Testis (tissue), 3 donors: ENCODE data around the gene OXCT2. TPM values are rescaled to one million over a fixed set of nuclear protein-coding genes. Genes with fewer than 3 reads are reported as not detected.

Experiments used
- DNase-seq: peaks from one replicate; pipeline ENCODE4 v3.0.0-alpha.2; 2019
- H3K27ac ChIP-seq, 2 donors: fragments of 200-600 bp; sonication (generic); one replicate each; pipeline ENCODE4 v1.5.1; 2019
- H3K27me3 ChIP-seq: fragments of 200-600 bp; sonication (generic); one replicate; pipeline ENCODE4 v1.5.1; 2019
- H3K36me3 ChIP-seq: fragments of 200-600 bp; sonication (generic); one replicate; pipeline ENCODE4 v1.5.1; 2017; ENCODE audit warnings: low read depth; ENCODE audit errors: missing control alignments
- H3K4me1 ChIP-seq: fragments of 200-600 bp; sonication (generic); one replicate; pipeline ENCODE4 v1.5.1; 2019
- H3K4me3 ChIP-seq, 2 donors: fragments of 200-600 bp; sonication (generic); one replicate each; pipeline ENCODE4 v1.5.1; 2017 to 2019
- H3K9me3 ChIP-seq: fragments of 200-600 bp; sonication (generic); one replicate; pipeline ENCODE4 v1.5.1; 2017
- POLR2A ChIP-seq: fragments of 450-650 bp; IDR thresholded peaks from one replicate; pipeline ENCODE4 v1.6.1; 2017; ENCODE audit warnings: antibody characterized with exemption, mild to moderate bottlenecking, moderate library complexity
- WGBS, 2 donors: methylation state at CpG; one replicate each; pipeline ENCODE4 v1.1.5; 2018; 5-methylcytosine and 5-hydroxymethylcytosine counted together
- intact Hi-C: fragments of 100-400 bp; cut with DNase I; formaldehyde crosslinking; loops from one replicate; pipeline ENCODE4 v1.15.1; 2023; ENCODE audit warnings: low total_unique reads
- polyA plus RNA-seq: library from polyadenylated mRNA; stranded (reverse); fragments of 350-450 nt; fragmentation: Illumina TruSeq; extraction: RNeasy Lipid Tissue Mini Kit (QIAGEN cat#74804); gene quantifications from one replicate; pipeline ENCODE4 v1.2.3, GENCODE V29; 2014; ENCODE audit warnings: low read depth, low replicate concordance; ENCODE audit not compliant: insufficient read depth
- total RNA-seq, 2 donors: library from RNA; depleted of rRNA; stranded (reverse); fragments of >200 nt; gene quantifications; one replicate each; pipeline ENCODE4 v1.2.3, GENCODE V29; 2016
- TF ChIP-seq, protein P1 (sequence below), 3 experiments: fragments of 450-650 bp in 2 of 3; fragments of 200-600 bp in 1 of 3; sonication (generic) in 1 of 3; IDR thresholded peaks; one replicate each; pipeline ENCODE4 v1.5.1; 2016 to 2019; ENCODE audit warnings: antibody characterized with exemption in 3 of 3, mild to moderate bottlenecking in 2 of 3, moderate library complexity in 1 of 3

The OXCT2 gene
- total and polyA plus RNA-seq, 3 donors from 2014 or later: 28.6 to 90.0 (median 78.8) TPM

DNA sequence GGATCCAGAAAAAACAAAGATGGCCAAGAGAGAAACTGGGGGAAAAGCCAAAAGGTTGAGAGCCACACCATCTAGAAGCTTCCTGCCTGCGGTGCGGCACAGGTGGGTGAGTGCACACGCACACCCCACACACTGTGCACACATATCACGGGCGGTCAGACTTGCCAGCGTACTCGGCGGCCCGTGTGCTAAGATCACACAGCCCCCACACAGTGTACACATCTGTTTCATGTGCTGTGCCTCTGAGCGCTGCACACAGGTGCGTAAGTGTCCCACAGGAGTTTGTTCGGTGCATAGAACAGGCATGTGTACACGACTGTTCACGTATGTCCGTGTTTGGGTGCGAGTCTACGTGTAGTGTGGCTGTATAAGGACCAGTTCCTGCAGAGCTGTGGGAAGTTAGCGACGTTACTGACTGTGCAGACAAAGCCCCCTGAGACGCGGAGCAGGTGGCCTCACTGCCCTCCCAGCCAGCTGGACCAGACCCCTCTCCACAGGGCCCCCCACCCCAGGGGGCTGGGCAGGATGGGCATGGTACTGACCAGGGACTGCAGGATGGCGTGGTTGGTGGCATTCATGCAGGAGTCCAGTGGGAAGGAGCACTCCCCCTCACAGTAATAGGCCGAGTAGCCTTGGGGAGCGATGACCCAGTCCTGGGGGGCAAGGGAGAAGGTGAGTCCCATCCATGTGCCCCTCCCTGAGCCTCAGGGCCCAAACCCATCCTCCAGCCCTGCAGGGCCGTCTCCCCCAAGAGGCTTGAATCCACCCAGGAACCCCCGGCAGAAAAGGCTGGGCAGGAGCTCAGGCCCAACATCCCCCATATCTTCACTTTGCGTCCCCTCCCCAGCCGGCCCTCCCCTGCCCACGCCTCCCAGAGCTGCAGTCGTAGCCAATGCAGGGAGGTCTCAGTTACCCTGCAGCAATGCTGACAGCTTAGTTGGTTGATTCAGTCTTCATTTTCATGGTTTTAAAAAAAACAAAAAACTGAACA lies 8.3 kb downstream of the OXCT2 start:
- no peak overlapping the region for H3K4me3 ChIP-seq
- no peak overlapping the region for H3K27ac ChIP-seq
- H3K27me3 ChIP-seq: no peaks in the 10 kb centered on the region
- no peaks in the 10 kb centered on the region for H3K9me3 ChIP-seq
- intact Hi-C loops: no loop called here
- WGBS, 2 donors: 89 to 90% methylated on average over 29 to 30 of the region's 30 CpGs
- TF ChIP-seq POLR2A: no peak
- TF ChIP-seq, protein P1, sequence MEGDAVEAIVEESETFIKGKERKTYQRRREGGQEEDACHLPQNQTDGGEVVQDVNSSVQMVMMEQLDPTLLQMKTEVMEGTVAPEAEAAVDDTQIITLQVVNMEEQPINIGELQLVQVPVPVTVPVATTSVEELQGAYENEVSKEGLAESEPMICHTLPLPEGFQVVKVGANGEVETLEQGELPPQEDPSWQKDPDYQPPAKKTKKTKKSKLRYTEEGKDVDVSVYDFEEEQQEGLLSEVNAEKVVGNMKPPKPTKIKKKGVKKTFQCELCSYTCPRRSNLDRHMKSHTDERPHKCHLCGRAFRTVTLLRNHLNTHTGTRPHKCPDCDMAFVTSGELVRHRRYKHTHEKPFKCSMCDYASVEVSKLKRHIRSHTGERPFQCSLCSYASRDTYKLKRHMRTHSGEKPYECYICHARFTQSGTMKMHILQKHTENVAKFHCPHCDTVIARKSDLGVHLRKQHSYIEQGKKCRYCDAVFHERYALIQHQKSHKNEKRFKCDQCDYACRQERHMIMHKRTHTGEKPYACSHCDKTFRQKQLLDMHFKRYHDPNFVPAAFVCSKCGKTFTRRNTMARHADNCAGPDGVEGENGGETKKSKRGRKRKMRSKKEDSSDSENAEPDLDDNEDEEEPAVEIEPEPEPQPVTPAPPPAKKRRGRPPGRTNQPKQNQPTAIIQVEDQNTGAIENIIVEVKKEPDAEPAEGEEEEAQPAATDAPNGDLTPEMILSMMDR (IDR thresholded peaks at IDR 0.05): no peak
- H3K4me1 ChIP-seq: no peaks in the 10 kb centered on the region
- no peak for DNase-seq
- H3K36me3 ChIP-seq: no peaks in the 10 kb centered on the region

DNA sequence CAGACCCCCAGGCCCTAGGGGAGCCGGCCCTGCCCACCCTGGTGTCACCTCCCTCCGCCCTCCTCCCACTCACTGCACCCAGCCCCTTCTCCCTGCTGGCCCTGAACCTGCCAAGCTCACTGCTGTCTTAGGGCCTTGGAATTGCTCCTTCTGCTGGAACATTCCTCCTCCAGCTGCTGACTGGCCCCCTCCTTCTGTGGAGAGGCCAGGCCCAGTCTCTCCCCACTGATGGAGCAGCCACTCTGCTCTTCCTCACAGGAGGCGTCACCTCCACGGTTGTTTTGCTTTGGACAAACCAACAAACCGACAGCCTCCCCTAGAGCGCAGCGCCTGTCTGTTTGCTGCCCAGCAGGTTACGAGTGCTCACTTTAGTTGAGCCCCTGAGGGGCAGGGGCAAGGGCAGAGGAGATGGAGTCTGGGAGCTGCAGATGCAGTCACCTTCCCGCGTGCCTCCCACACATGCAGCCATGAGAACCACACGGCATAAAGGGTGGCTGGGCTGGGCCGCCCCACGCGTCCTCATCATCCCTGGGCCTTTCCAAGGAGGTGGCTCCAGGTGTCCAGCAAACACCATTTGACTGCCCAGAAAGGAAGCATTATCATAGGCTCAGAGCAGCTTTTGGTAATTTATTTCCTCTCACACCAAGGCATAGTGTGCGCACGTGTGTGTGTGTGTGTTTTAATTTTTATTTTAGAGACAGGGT lies 9.4 kb downstream of the OXCT2 start:
- Histone ChIP-seq H3K27me3 (no peaks in the 10 kb centered on the region), H3K36me3 (no peaks in the 10 kb centered on the region), H3K4me3 (no peak overlapping the region), H3K9me3 (no peaks in the 10 kb centered on the region), H3K4me1 (no peaks in the 10 kb centered on the region), H3K27ac (no peak overlapping the region)
- TF ChIP-seq, protein P1 (IDR thresholded peaks at IDR 0.05): no peak
- no peak for TF ChIP-seq POLR2A
- 51 to 60% methylated on average over 12 to 16 of the region's 16 CpGs for WGBS, 2 donors
- peak; percentile 40 for DNase-seq
- intact Hi-C loops: no loop called here

GRCh38 chr1:39761016-39761415 lies 10.1 kb downstream of the OXCT2 start:
- intact Hi-C loops: no loop called here
- H3K4me1 ChIP-seq: no peaks in the 10 kb centered on the region
- H3K4me3 ChIP-seq: no peak overlapping the region
- no peaks in the 10 kb centered on the region for H3K36me3 ChIP-seq
- no peak overlapping the region for H3K27ac ChIP-seq
- H3K9me3 ChIP-seq: no peaks in the 10 kb centered on the region
- WGBS, 2 donors: 66 to 76% methylated on average over 9 of the region's 9 CpGs
- DNase-seq: no peak
- no peaks in the 10 kb centered on the region for H3K27me3 ChIP-seq
- TF ChIP-seq POLR2A: no peak
- TF ChIP-seq, protein P1 (IDR thresholded peaks at IDR 0.05): no peak

- DNase-seq: no peak
- H3K4me1 ChIP-seq: no peaks in the 10 kb centered on the region
- TF ChIP-seq, protein P1 (IDR thresholded peaks at IDR 0.05): no peak
- no peak for TF ChIP-seq POLR2A
- no peak overlapping the region for H3K27ac ChIP-seq
- H3K36me3 ChIP-seq: no peaks in the 10 kb centered on the region
- 90 to 96% methylated on average over 7 to 16 of the region's 16 CpGs for WGBS, 2 donors
- H3K9me3 ChIP-seq: no peaks in the 10 kb centered on the region
- H3K27me3 ChIP-seq: no peaks in the 10 kb centered on the region
- H3K4me3 ChIP-seq: no peak overlapping the region
- intact Hi-C loops: no loop called here
Observed at GRCh38 chr1:39760074-39761008, 10.8 kb downstream of the OXCT2 start.
